Hippocampal formation (tissue), 2 donors: ENCODE data around the gene TIGD3.

Experiments used
- DNase-seq, 2 donors: peaks; one replicate each; lab custom pipeline; 2025; lab: John Stamatoyannopoulos, UW

Gene TIGD3, protein sequence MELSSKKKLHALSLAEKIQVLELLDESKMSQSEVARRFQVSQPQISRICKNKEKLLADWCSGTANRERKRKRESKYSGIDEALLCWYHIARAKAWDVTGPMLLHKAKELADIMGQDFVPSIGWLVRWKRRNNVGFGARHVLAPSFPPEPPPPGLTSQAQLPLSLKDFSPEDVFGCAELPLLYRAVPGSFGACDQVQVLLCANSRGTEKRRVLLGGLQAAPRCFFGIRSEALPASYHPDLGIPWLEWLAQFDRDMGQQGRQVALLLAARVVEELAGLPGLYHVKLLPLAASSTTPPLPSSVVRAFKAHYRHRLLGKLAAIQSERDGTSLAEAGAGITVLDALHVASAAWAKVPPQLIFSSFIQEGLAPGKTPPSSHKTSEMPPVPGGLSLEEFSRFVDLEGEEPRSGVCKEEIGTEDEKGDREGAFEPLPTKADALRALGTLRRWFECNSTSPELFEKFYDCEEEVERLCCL

DNA sequence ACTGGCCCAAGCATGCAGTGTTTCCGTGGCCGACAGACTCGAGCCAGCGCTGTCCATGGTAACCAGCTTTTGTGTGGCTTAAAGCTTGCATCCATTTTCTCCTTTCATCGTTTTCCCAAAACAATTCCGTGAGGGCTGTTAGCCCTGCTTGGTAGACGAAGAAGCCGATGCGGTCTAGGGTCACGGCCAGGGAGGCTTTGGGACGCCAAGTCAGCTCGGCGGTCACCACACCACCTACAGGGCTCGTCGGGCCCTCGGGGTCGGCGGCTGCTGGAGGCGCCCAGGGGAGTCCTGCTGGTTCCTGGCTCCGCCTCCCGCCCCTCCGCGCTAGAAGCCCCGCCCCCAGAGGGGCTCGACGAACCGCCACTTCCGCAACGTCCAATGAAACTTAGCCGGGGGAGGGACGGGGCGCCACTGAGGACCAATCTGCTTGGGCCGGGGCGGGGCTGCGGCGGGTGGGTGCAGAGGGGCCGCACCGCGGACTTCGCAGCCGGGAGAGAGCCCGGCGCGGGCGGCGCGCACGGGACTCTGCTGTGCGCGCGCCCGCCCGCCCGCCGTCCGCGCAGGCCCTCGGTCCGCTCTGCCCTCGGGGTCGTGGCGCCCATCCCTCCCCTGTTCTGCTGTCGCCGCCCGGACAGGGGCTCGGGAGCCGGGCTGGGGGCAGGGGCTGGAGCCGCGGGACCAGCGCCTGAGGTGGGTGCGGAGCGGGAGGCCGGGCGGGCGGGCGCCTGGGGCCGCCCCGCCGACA is at the start of gene TIGD3:
TSS of gene TIGD3 (plus strand) at position 487 of the 748 bp plus-strand sequence. CDS start 1,058 bp downstream, outside the sequence.
- DNase-seq, result peak; percentile 96 to 97

DNA sequence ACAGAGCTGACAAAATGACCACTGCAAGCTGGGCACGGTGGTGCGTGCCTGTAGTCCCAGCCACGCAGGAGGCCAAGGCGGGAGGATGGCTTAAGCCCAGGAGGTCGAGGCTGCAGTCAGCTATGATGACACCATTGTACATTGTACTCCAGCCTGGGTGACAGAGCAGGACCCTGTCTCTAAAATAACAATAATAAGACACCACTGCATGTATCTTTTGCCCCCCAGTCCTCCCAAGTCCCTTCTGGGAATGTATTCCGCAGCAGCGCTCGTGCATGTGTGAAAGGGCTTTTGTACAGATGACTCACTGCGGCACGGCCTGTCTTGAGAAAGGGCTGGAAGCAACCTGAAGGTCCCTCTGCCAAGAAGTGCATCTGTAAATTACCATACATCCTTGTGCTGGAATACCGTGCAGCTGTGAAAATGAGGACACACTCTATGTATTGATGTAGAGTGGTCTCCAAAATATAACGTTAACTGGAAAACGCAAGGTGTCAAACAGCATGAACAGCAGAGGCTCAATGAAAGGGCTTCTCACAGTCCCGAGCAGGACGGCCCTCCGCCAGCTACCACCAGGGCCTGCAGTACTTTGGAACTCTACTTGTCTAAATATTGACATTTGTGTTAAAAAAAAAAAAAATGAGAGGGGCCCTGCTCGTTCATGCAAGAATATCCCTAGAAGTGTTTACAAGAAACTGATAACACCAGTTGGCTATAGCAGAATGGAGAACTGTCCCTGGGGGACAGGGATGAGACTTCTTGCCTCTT is 48.9 kb upstream of the TIGD3 start:
- no peak for DNase-seq

GRCh38 chr11:65307298-65308229 is 47.0 kb upstream of the TIGD3 start:
- DNase-seq, result no peak

GRCh38 chr11:65308281-65308891 is 46.2 kb upstream of the TIGD3 start:
- no peak for DNase-seq

GRCh38 chr11:65309006-65309405 is 45.5 kb upstream of the TIGD3 start:
- no peak for DNase-seq

DNA sequence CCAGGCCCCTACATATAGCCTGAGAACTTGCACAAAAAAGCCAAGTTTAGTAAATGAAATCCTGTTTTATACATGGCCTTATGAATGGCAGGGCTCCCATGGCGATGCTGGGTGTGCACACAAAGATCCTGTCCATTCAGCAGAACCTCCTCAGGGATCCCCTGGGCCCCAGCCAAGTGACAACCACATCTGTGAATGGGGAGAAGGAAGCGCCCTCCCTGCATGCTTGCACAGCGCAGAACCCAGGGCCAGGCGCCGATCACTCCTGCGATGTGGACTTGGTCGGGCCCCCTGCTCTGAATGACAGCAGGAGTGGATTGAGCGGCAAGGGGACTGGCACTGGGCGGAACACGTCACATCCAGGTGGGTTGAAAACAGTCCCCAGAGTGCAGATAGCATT is 44.3 kb upstream of the TIGD3 start:
- DNase-seq, result peak in 1 of 2 donors; percentile 43

DNA sequence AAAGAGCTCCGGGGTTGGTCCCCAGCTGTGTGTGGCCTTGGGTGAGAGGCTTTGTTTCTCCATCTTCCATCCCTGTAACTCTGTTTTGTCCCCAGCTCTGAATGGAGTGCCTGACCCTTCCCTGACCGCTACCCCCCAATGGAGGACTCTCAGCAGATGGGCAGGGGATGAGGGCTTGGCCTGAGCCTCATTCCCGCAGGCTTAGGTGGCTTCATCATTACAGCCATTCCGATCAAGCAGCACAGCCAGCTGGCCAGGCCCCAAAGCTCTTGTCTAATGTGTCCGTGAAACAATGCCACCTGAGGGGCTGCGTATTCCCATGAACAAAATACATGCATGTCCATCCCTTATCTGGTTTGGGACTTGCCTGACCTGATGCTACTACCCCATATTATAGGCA is 43.8 kb upstream of the TIGD3 start:
- no peak for DNase-seq

- no peak for DNase-seq
These were observed 43.3 kb upstream of the TIGD3 start for GRCh38 chr11:65311170-65311678.

GRCh38 chr11:65314501-65315203 is 39.9 kb upstream of the TIGD3 start, which contains the start of gene CDC42EP2:
Gene CDC42EP2, plus strand, starts transcription at chr11:65314866. Its CDS starts 6,033 bp downstream, at chr11:65320899.
- peak; percentile 77 to 89 for DNase-seq

- peak; percentile 39 to 74 for DNase-seq
These were observed 39.2 kb upstream of the TIGD3 start for GRCh38 chr11:65315204-65315865.

- DNase-seq, result no peak
These were observed 38.7 kb upstream of the TIGD3 start for GRCh38 chr11:65315866-65316226.

DNA sequence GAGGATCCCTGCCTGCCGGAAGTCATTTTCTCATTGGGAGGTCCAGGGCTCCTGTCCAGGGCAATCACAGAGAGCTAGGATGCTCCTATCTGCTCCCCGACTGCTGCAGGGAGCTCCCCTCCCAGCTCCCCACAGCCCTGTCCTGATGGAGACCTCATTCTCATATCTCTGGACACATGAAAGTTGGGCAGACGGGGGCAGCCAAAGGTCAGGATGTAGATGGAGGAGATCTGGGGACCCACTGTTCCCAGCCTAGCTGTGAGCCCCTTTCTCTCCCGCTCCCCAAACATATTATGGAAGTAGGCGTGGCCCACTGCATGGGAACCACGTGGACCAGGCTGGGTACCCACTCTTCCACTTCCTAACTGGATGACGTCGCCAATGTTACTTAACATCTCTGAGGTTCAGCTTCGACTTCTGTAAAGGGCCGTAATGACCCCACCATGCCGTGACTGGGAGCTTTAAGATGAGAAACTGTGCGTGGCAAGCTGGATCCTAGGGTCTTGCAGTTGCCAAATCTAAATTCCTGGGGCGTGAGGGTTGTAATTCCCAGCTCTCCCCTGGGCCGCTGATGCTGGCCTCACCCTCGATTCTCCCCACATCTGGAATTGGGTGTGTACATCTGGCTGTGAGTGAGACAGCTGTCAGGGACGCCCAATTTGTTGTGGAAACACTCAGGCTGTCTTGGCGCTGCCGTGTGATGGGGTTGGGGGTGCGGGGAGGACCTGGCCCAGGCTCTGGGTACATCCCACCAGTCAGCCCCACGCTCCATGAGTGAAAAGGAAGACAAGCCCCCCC is 38.1 kb upstream of the TIGD3 start:
- no peak for DNase-seq

DNA sequence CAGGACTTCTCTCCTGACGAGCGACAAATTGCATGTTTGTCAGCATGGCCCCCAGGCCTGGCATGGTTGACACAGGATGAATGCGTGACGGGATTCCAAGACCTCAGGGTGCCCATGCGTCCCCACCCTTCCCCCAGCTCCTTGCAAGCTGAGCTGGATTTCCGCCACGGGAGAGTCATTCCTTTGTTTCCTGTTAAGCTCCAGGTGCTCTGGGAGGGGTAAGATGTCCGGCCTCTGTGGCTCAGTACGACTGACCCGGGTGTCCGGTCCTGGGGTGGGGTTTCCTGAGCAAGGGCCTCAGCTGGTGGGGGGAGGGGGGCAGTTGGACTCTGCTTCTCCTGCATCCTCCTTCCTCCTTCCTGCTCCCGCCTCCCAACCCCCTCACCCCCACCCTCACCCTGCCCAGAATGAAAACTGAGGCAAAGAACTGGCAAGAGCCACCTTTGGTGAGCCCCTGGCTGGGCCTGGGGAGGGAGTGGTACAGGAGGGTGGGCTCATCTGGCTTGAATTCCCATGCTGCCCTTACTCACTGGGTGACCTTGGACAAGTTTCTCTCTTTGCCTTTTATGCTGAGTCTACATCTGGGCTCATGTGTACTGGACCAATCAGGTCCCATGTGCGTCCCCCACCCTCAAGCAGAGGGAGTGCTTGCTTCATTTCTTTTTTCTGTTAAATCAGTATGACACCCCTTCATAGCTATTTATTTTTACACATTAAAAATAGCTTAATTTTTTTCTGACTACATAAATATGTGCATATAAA is 37.3 kb upstream of the TIGD3 start:
- DNase-seq, result no peak

DNA sequence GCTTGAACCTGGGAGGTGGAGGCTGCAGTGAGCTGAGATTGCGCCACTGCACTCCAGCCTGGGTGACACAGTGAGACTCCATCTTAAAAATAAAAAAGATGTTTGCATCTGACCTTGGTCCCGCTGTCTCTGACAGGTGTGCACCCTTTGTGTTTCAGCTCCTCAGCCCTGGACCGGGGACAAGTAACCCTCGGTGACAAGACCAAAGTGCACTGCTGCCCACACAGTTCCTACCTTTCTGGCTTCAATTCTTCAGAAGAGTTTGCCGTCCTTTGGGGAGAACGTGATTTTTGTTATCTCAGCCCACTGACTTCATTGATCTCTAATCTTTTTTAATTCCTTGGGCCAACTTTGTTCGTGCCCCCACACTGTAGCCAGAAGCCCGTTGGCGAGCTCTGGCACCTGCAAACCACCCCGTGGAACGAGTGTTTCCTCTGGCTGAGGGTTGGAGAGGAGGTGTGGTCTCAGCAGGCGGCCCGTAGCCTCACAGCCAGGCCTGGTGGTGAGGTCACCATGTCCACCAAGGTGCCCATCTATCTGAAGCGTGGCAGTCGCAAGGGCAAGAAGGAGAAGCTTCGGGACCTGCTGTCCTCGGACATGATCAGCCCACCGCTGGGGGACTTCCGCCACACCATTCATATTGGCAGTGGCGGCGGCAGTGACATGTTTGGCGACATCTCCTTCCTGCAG is 34.0 kb upstream of the TIGD3 start:
- no peak for DNase-seq

DNA sequence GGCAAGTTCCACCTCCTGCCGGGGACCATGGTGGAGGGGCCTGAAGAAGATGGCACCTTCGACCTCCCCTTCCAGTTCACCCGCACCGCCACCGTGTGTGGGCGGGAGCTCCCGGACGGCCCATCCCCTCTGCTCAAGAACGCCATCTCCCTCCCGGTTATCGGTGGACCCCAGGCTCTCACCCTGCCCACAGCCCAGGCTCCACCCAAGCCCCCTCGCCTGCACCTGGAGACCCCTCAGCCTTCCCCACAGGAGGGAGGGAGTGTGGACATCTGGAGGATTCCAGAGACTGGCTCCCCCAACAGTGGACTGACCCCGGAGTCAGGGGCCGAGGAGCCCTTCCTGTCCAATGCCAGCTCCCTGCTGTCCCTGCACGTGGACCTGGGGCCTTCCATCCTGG is 33.5 kb upstream of the TIGD3 start:
- DNase-seq, result no peak

DNA sequence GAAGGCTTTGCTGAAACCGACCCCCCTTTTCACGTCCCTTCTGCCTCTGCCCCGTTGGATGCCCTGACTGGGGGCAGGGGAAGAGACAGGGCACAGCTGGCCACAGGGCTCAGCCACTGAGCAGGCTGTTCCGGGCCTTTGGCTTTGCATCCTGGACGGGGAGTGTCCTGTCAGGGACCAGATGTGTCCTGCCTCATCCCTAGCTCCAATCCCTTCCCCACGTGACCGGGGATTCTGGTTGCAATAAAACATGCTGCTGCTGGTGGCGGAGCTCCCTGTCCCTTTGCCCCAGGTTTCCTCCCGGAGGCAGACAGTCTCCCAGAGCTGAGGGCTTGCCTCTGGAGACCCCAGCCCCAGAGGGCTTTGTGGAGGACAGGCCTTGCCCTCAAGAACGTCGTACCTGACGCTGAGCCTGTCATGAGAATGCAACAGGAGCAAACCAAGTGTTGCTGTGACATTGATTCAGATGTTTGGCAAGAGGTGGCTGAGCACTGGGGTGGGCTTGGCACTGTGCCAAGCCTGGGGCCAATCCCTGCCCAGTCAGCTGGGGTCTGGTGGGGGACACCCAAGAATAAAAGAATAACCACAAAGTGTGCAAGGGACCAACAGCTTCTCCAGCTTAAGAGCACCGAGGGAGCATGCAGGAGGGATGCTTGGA is 32.6 kb upstream of the TIGD3 start:
- DNase-seq, result no peak
